Measurements from ENCODE around the gene TNFRSF19. TPM values are rescaled to one million over a fixed set of nuclear protein-coding genes. Genes with fewer than 3 reads are reported as not detected.

The TNFRSF19 gene
- total RNA-seq, 2 donors from 2014 or later = 0.82 to 0.90 TPM

- Histone ChIP-seq H3K4me3 (no peak overlapping the region), H3K9ac (ENCODE audit: low read depth in 2 of 2, low read length in 2 of 2) (no peak overlapping the region), H3K27ac (no peak overlapping the region), H3K9me3 (no peaks in the 10 kb centered on the region), H3K27me3 (no peaks in the 10 kb centered on the region), H3K4me1 (no peaks in the 10 kb centered on the region), H3K36me3 (no peaks in the 10 kb centered on the region)
- intact Hi-C loops (cut with DNase I) = no loop called here
- no peak for DNase-seq
- no peak for TF ChIP-seq CTCF (IDR thresholded peaks at IDR 0.05)
Observed at GRCh38 chr13:23628765-23629565, 58.8 kb downstream of the TNFRSF19 start.

GRCh38 chr13:23629566-23630272, 59.5 kb downstream of the TNFRSF19 start:
- intact Hi-C loops (cut with DNase I) = no loop called here
- Histone ChIP-seq H3K4me3 (no peak overlapping the region), H3K9ac (ENCODE audit: low read depth in 2 of 2, low read length in 2 of 2) (no peak overlapping the region), H3K27me3 (no peaks in the 10 kb centered on the region), H3K4me1 (no peaks in the 10 kb centered on the region), H3K27ac (no peak overlapping the region), H3K36me3 (no peaks in the 10 kb centered on the region), H3K9me3 (no peaks in the 10 kb centered on the region)
- no peak for DNase-seq
- no peak for TF ChIP-seq CTCF (IDR thresholded peaks at IDR 0.05)

- no peak overlapping the region for H3K4me3 ChIP-seq
- no peak overlapping the region for H3K27ac ChIP-seq
- H3K4me1 ChIP-seq = no peaks in the 10 kb centered on the region
- no peak for TF ChIP-seq CTCF (IDR thresholded peaks at IDR 0.05)
- H3K27me3 ChIP-seq = no peaks in the 10 kb centered on the region
- intact Hi-C loops (cut with DNase I) = no loop called here
- no peak overlapping the region for H3K9ac ChIP-seq (ENCODE audit: low read depth in 2 of 2, low read length in 2 of 2)
- DNase-seq = no peak
- no peaks in the 10 kb centered on the region for H3K36me3 ChIP-seq
- no peaks in the 10 kb centered on the region for H3K9me3 ChIP-seq
Observed at GRCh38 chr13:23630349-23631093, 60.3 kb downstream of the TNFRSF19 start.

GRCh38 chr13:23631311-23632047, 61.3 kb downstream of the TNFRSF19 start:
- no peak overlapping the region for H3K27ac ChIP-seq
- H3K27me3 ChIP-seq = no peaks in the 10 kb centered on the region
- DNase-seq = no peak
- H3K36me3 ChIP-seq = no peaks in the 10 kb centered on the region
- intact Hi-C loops (cut with DNase I) = no loop called here
- no peak for TF ChIP-seq CTCF (IDR thresholded peaks at IDR 0.05)
- H3K4me3 ChIP-seq = no peak overlapping the region
- no peaks in the 10 kb centered on the region for H3K4me1 ChIP-seq
- H3K9ac ChIP-seq (ENCODE audit: low read depth in 2 of 2, low read length in 2 of 2) = no peak overlapping the region
- H3K9me3 ChIP-seq = no peaks in the 10 kb centered on the region

- TF ChIP-seq CTCF (IDR thresholded peaks at IDR 0.05) = no peak
- H3K27me3 ChIP-seq = no peaks in the 10 kb centered on the region
- DNase-seq = no peak
- no peak overlapping the region for H3K9ac ChIP-seq (ENCODE audit: low read depth in 2 of 2, low read length in 2 of 2)
- no peaks in the 10 kb centered on the region for H3K4me1 ChIP-seq
- H3K4me3 ChIP-seq = no peak overlapping the region
- intact Hi-C loops (cut with DNase I) = no loop called here
- H3K27ac ChIP-seq = no peak overlapping the region
- H3K9me3 ChIP-seq = no peaks in the 10 kb centered on the region
- H3K36me3 ChIP-seq = no peaks in the 10 kb centered on the region
Observed at GRCh38 chr13:23632048-23632582, 61.9 kb downstream of the TNFRSF19 start.

Data from colonic mucosa (tissue), 4 donors.